Measurements from ENCODE around the gene PRR9. TPM values are rescaled to one million over a fixed set of nuclear protein-coding genes. Genes with fewer than 3 reads are reported as not detected.
"Not testable (repeated sequence)": the region's sequence is repeated elsewhere in the genome, so short reads cannot be mapped to it uniquely, and the experiment has no call there.

Gene PRR9
- total RNA-seq, 1 donor from 2014 or later, result not detected

GRCh38 chr1:153217744-153218416, 496 bp downstream of the PRR9 start:
- H3K4me1 Mint-ChIP-seq (ENCODE audit: unreplicated experiment), result peaks cover 19% of the 10 kb centered on the region

GRCh38 chr1:153220606-153221303, 3.4 kb downstream of the PRR9 start:
- no peak for DNase-seq (ENCODE audit: low spot score)
- Mint-ChIP-seq H3K9me3 (ENCODE audit: unreplicated experiment) (no peaks in the 10 kb centered on the region), H3K27ac (ENCODE audit: unreplicated experiment) (no peak overlapping the region), H3K4me3 (ENCODE audit: unreplicated experiment) (no peak overlapping the region), H3K36me3 (ENCODE audit: low read depth, unreplicated experiment) (no peaks in the 10 kb centered on the region), H3K4me1 (ENCODE audit: unreplicated experiment) (peaks cover 19% of the 10 kb centered on the region), H3K27me3 (ENCODE audit: unreplicated experiment) (peaks cover 9% of the 10 kb centered on the region)
- TF ChIP-seq CTCF (IDR thresholded peaks at IDR 0.05; ENCODE audit: unreplicated experiment), result no peak

More at GRCh38 chr1:153217744-153218416, 496 bp downstream of the PRR9 start:
- no peak for DNase-seq (ENCODE audit: low spot score)
- no peak for TF ChIP-seq CTCF (IDR thresholded peaks at IDR 0.05; ENCODE audit: unreplicated experiment)
- H3K36me3 Mint-ChIP-seq (ENCODE audit: low read depth, unreplicated experiment), result no peaks in the 10 kb centered on the region
- peaks cover 9% of the 10 kb centered on the region for H3K27me3 Mint-ChIP-seq (ENCODE audit: unreplicated experiment)
- no peak overlapping the region for H3K4me3 Mint-ChIP-seq (ENCODE audit: unreplicated experiment)
- no peaks in the 10 kb centered on the region for H3K9me3 Mint-ChIP-seq (ENCODE audit: unreplicated experiment)
- H3K27ac Mint-ChIP-seq (ENCODE audit: unreplicated experiment), result no peak overlapping the region

GRCh38 chr1:153223040-153223891, 5.9 kb downstream of the PRR9 start:
- H3K36me3 Mint-ChIP-seq (ENCODE audit: low read depth, unreplicated experiment); H3K4me3 Mint-ChIP-seq (ENCODE audit: unreplicated experiment); H3K9me3 Mint-ChIP-seq (ENCODE audit: unreplicated experiment); H3K27me3 Mint-ChIP-seq (ENCODE audit: unreplicated experiment); H3K27ac Mint-ChIP-seq (ENCODE audit: unreplicated experiment): not testable (repeated sequence)
- peak; percentile 75 for DNase-seq (ENCODE audit: low spot score)
- peak; percentile 76 for TF ChIP-seq CTCF (IDR thresholded peaks at IDR 0.05; ENCODE audit: unreplicated experiment)
- peaks cover 19% of the 10 kb centered on the region for H3K4me1 Mint-ChIP-seq (ENCODE audit: unreplicated experiment)

DNA sequence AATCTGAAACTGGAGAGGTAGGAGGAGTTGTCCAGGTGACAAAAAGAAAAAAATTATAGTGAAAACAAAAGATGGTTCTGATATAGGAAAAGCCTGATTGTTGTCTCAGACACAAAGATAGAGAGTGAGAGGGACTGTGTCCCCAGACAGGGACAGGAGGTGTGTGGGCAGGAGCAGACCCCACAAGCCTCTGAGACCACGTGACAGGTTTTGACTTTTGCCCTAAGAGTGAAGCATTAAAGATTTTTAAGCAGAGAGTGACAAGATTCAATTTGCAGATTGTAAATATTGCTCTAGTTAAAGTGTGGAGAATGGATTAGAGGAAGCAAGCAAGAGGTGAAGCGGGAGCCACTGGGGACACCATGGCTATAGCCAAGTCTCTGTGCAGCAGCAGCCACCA, 10.4 kb downstream of the PRR9 start:
- H3K27ac Mint-ChIP-seq (ENCODE audit: unreplicated experiment), result no peak overlapping the region
- TF ChIP-seq CTCF (IDR thresholded peaks at IDR 0.05; ENCODE audit: unreplicated experiment), result no peak
- H3K4me1 Mint-ChIP-seq (ENCODE audit: unreplicated experiment), result no peaks in the 10 kb centered on the region
- H3K4me3 Mint-ChIP-seq (ENCODE audit: unreplicated experiment), result no peak overlapping the region
- no peaks in the 10 kb centered on the region for H3K36me3 Mint-ChIP-seq (ENCODE audit: low read depth, unreplicated experiment)
- DNase-seq (ENCODE audit: low spot score), result no peak
- peaks cover 7% of the 10 kb centered on the region for H3K27me3 Mint-ChIP-seq (ENCODE audit: unreplicated experiment)
- no peaks in the 10 kb centered on the region for H3K9me3 Mint-ChIP-seq (ENCODE audit: unreplicated experiment)
